ENCODE results near the gene WDR82.
"Not testable (repeated sequence)": the region's sequence is repeated elsewhere in the genome, so short reads cannot be mapped to it uniquely, and the experiment has no call there.

WDR82 gene

GRCh38 chr3:52277972-52278509, 408 bp downstream of the WDR82 start:
- H3K9ac ChIP-seq (ENCODE audit: low read length) = peak overlapping the region; percentile 93
- peak overlapping the region; percentile 78 for H3K27ac ChIP-seq (ENCODE audit: low read length)
- peak overlapping the region; percentile 96 for H3K4me2 ChIP-seq (ENCODE audit: low read length)
- H2AFZ ChIP-seq (ENCODE audit: low read depth, low read length) = no peak overlapping the region
- H4K20me1 ChIP-seq (ENCODE audit: insufficient read depth, low read length) = peaks cover 41% of the 10 kb centered on the region
- peaks cover 21% of the 10 kb centered on the region for H3K4me1 ChIP-seq (ENCODE audit: low read length)
- no peaks in the 10 kb centered on the region for H3K9me3 ChIP-seq (ENCODE audit: insufficient read depth, low read length)
- peak overlapping the region; percentile 84 for H3K4me3 ChIP-seq (ENCODE audit: low read length)
- H3K27me3 ChIP-seq (ENCODE audit: low read depth, low read length) = no peaks in the 10 kb centered on the region
- TF ChIP-seq CTCF (IDR thresholded peaks at IDR 0.05; ENCODE audit: low read depth, low read length) (peak; percentile 16; the same call in 1 of the 2 replicates), EZH2phosphoT487 (IDR thresholded peaks at IDR 0.05; ENCODE audit: low read depth) (no peak)
- H3K79me2 ChIP-seq (ENCODE audit: low read length) = peaks cover 64% of the 10 kb centered on the region
- peaks cover 25% of the 10 kb centered on the region for H3K36me3 ChIP-seq (replicated peaks; ENCODE audit: low read depth, low read length)

- Histone ChIP-seq H2AFZ (ENCODE audit: low read depth, low read length) (no peak overlapping the region), H3K4me1 (ENCODE audit: low read length) (peaks cover 27% of the 10 kb centered on the region), H3K79me2 (ENCODE audit: low read length) (peaks cover 71% of the 10 kb centered on the region), H3K27me3 (ENCODE audit: low read depth, low read length) (no peaks in the 10 kb centered on the region), H3K36me3 (replicated peaks; ENCODE audit: low read depth, low read length) (peaks cover 31% of the 10 kb centered on the region), H3K9ac (ENCODE audit: low read length) (peak overlapping the region; percentile 93), H3K9me3 (ENCODE audit: insufficient read depth, low read length) (no peaks in the 10 kb centered on the region), H3K4me2 (ENCODE audit: low read length) (peak overlapping the region; percentile 96), H3K27ac (ENCODE audit: low read length) (peak overlapping the region; percentile 78), H3K4me3 (ENCODE audit: low read length) (peak overlapping the region; percentile 84), H4K20me1 (ENCODE audit: insufficient read depth, low read length) (peaks cover 48% of the 10 kb centered on the region)
- no peak for TF ChIP-seq CTCF (IDR thresholded peaks at IDR 0.05; ENCODE audit: low read depth, low read length)
Measured at GRCh38 chr3:52277071-52277964, 1.1 kb downstream of the WDR82 start.

DNA sequence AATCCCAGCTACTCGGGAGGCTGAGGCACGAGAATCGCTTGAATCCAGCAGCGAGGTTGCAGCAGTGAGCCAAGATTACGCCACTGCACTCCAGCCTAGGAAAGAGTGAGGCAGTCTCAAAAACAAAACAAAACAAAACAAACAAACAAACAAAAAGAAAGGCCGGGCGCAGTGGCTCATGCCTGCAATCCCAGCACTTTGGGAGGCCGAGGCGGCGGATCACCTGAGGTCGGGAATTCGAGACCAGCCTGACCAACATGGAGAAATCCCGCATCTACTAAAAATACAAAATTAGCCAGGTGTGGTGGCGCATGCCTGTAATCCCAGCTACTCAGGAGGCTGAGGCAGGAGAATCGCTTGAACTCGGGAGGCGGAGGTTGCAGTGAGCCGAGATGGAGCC, 3.7 kb downstream of the WDR82 start:
- H3K36me3 ChIP-seq (replicated peaks; ENCODE audit: low read depth, low read length) = peaks cover 44% of the 10 kb centered on the region
- not testable (repeated sequence) for H2AFZ ChIP-seq (ENCODE audit: low read depth, low read length); H3K4me2 ChIP-seq (ENCODE audit: low read length); H3K27me3 ChIP-seq (ENCODE audit: low read depth, low read length); H3K4me3 ChIP-seq (ENCODE audit: low read length); H3K27ac ChIP-seq (ENCODE audit: low read length); H3K9ac ChIP-seq (ENCODE audit: low read length); H3K9me3 ChIP-seq (ENCODE audit: insufficient read depth, low read length)
- H3K79me2 ChIP-seq (ENCODE audit: low read length) = peaks cover 96% of the 10 kb centered on the region
- H4K20me1 ChIP-seq (ENCODE audit: insufficient read depth, low read length) = peaks cover 74% of the 10 kb centered on the region
- peaks cover 50% of the 10 kb centered on the region for H3K4me1 ChIP-seq (ENCODE audit: low read length)

DNA sequence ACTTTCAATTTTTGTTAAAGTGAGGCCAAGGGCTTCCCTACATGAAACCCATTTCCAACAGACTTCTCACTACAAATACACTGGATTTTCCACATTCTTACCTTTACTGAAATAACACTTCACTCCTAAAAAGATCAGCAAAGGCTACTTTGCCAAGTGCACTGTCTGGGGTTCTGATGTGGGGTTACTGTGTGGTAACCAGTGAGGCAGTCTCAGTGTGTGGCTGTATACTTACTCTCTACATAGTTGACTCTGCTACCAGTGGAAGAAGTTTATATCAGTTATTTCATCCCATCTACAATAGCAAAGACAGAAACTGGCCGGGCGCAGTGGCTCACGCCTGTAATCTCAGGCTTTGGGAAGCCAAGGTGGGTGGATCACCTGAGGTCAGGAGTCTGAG, 5.6 kb downstream of the WDR82 start:
- Histone ChIP-seq H3K36me3 (replicated peaks; ENCODE audit: low read depth, low read length) (peaks cover 58% of the 10 kb centered on the region), H3K27me3 (ENCODE audit: low read depth, low read length) (no peaks in the 10 kb centered on the region), H3K9me3 (ENCODE audit: insufficient read depth, low read length) (no peaks in the 10 kb centered on the region), H3K4me1 (ENCODE audit: low read length) (peaks cover 55% of the 10 kb centered on the region), H3K4me3 (ENCODE audit: low read length) (no peak overlapping the region), H3K79me2 (ENCODE audit: low read length) (peaks cover 100% of the 10 kb centered on the region), H2AFZ (ENCODE audit: low read depth, low read length) (no peak overlapping the region), H4K20me1 (ENCODE audit: insufficient read depth, low read length) (peaks cover 91% of the 10 kb centered on the region), H3K27ac (ENCODE audit: low read length) (no peak overlapping the region), H3K9ac (ENCODE audit: low read length) (no peak overlapping the region), H3K4me2 (ENCODE audit: low read length) (no peak overlapping the region)
- TF ChIP-seq EZH2phosphoT487 (IDR thresholded peaks at IDR 0.05; ENCODE audit: low read depth) = no peak

DNA sequence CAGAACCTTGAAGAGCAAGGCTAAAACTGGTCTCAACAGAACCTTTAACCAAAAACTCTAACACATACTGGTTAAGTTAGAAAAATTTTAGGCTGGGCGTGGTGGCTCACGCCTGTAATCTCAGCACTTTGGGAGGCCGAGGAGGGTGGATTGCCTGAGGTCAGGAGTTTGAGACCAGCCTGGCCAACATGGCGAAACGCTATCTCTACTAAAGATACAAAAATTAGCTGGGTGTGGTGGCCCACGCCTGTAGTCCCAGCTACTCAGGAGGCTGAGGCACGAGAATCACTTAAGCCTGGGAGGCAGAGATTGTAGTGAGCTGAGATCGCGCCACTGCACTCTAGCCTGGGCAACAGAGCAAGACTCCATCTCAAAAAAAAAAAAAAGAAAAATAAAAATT, 6.3 kb downstream of the WDR82 start:
- H2AFZ ChIP-seq (ENCODE audit: low read depth, low read length); H3K9ac ChIP-seq (ENCODE audit: low read length); H3K9me3 ChIP-seq (ENCODE audit: insufficient read depth, low read length); H3K27me3 ChIP-seq (ENCODE audit: low read depth, low read length): not testable (repeated sequence)
- H3K79me2 ChIP-seq (ENCODE audit: low read length) = peaks cover 100% of the 10 kb centered on the region
- H3K27ac ChIP-seq (ENCODE audit: low read length) = peak overlapping the region; percentile 59
- peaks cover 55% of the 10 kb centered on the region for H3K4me1 ChIP-seq (ENCODE audit: low read length)
- H3K36me3 ChIP-seq (replicated peaks; ENCODE audit: low read depth, low read length) = peaks cover 63% of the 10 kb centered on the region
- peaks cover 92% of the 10 kb centered on the region for H4K20me1 ChIP-seq (ENCODE audit: insufficient read depth, low read length)
- peak overlapping the region; percentile 54 for H3K4me2 ChIP-seq (ENCODE audit: low read length)
- peak overlapping the region; percentile 25; the same call in 1 of the 2 replicates for H3K4me3 ChIP-seq (ENCODE audit: low read length)
